HEK293 (cell line): ENCODE data around the gene WDR20.

ENCODE experiments used
- CTCF ChIA-PET: fragments of 350-600 bp; formaldehyde crosslinking; extraction: SDS; loops from one replicate; lab custom pipeline; 2021; ENCODE audit warnings: antibody characterized with exemption; lab: Yijun Ruan, JAX
- POLR2A ChIA-PET: fragments of 300-600 bp; formaldehyde crosslinking; extraction: SDS; loops from one replicate; lab custom pipeline; 2020; ENCODE audit warnings: antibody characterized with exemption, inconsistent platforms; lab: Yijun Ruan, JAX
- H3K27ac ChIP-seq: fragments of 200-500 bp; sonication (Bioruptor generic); 2 replicates; pipeline ENCODE4 v1.5.1; 2014; ENCODE audit warnings: low read depth, low read length, control low read depth, inconsistent platforms; ENCODE audit errors: extremely low read depth
- H3K36me3 ChIP-seq, 2 experiments: fragments of 200-500 bp in 1 of 2; sonication (Bioruptor generic) in 1 of 2; 1 replicate in 1 of 2; 2 replicates in 1 of 2; pipeline ENCODE4 v1.5.1; 2014 to 2017; ENCODE audit warnings: inconsistent platforms in 2 of 2, low read length in 2 of 2; ENCODE audit not compliant: control insufficient read depth in 2 of 2, insufficient read depth in 1 of 2
- H3K4me1 ChIP-seq: fragments of 200-500 bp; sonication (Bioruptor generic); 2 replicates; pipeline ENCODE4 v1.5.1; 2014; ENCODE audit warnings: mild to moderate bottlenecking, low read length, inconsistent platforms; ENCODE audit not compliant: control insufficient read depth, insufficient read depth
- H3K4me3 ChIP-seq: 2 replicates; pipeline ENCODE4 v1.5.1; 2011; ENCODE audit warnings: low read depth, mild to moderate bottlenecking, control low read depth, low read length, moderate library complexity
- H3K9me3 ChIP-seq: fragments of 200-500 bp; sonication (Bioruptor generic); 2 replicates; pipeline ENCODE4 v1.5.1; 2014; ENCODE audit warnings: low read depth, low read length, inconsistent platforms; ENCODE audit not compliant: control insufficient read depth, insufficient read depth
- KLF16 ChIP-seq: fragments of 450-650 bp; formaldehyde crosslinking; IDR thresholded peaks from 2 replicates; pipeline ENCODE4 v1.5.1; 2017; ENCODE audit warnings: missing biosample characterization, missing genetic modification characterization
- MYNN ChIP-seq: fragments of 450-650 bp; formaldehyde crosslinking; IDR thresholded peaks from 2 replicates; pipeline ENCODE4 v1.5.1; 2016; ENCODE audit warnings: missing biosample characterization, missing genetic modification characterization, borderline replicate concordance
- SCRT2 ChIP-seq: fragments of 450-650 bp; formaldehyde crosslinking; IDR thresholded peaks from 2 replicates; pipeline ENCODE4 v1.5.1; 2016; ENCODE audit warnings: missing biosample characterization, missing genetic modification characterization
- TRIM28 ChIP-seq: IDR thresholded peaks from 2 replicates; pipeline ENCODE4 v1.6.1; 2011; ENCODE audit warnings: low read length, control low read depth, borderline replicate concordance
- ZBTB1 ChIP-seq: fragments of 450-650 bp; formaldehyde crosslinking; IDR thresholded peaks from 2 replicates; pipeline ENCODE4 v1.5.1; 2016; ENCODE audit warnings: missing biosample characterization, missing genetic modification characterization
- ZBTB21 ChIP-seq: fragments of 450-650 bp; formaldehyde crosslinking; IDR thresholded peaks from 2 replicates; pipeline ENCODE4 v1.5.1; 2017; ENCODE audit warnings: missing biosample characterization, missing genetic modification characterization
- ZNF114 ChIP-seq: fragments of 450-650 bp; formaldehyde crosslinking; IDR thresholded peaks from 2 replicates; pipeline ENCODE4 v1.5.0; 2017; ENCODE audit warnings: missing biosample characterization, missing genetic modification characterization
- ZNF292 ChIP-seq: fragments of 450-650 bp; formaldehyde crosslinking; IDR thresholded peaks from 2 replicates; pipeline ENCODE4 v1.5.1; 2016; ENCODE audit warnings: low read depth, missing biosample characterization, missing genetic modification characterization, borderline replicate concordance
- ZNF366 ChIP-seq: fragments of 450-650 bp; formaldehyde crosslinking; conservative IDR thresholded peaks from 2 replicates; pipeline ENCODE4 v1.5.1; 2016; ENCODE audit warnings: missing biosample characterization, missing genetic modification characterization
- ZNF48 ChIP-seq: fragments of 450-650 bp; formaldehyde crosslinking; IDR thresholded peaks from 2 replicates; pipeline ENCODE4 v1.5.1; 2016; ENCODE audit warnings: missing biosample characterization, missing genetic modification characterization
- ZNF514 ChIP-seq: fragments of 450-650 bp; formaldehyde crosslinking; IDR thresholded peaks from 2 replicates; pipeline ENCODE4 v1.5.1; 2016; ENCODE audit warnings: missing biosample characterization, missing genetic modification characterization
- ZNF600 ChIP-seq: fragments of 450-650 bp; formaldehyde crosslinking; IDR thresholded peaks from 2 replicates; pipeline ENCODE4 v1.5.1; 2016; ENCODE audit warnings: missing biosample characterization, missing genetic modification characterization
- ZNF626 ChIP-seq: fragments of 450-650 bp; sonication (Bioruptor Pico); formaldehyde crosslinking; IDR thresholded peaks from 2 replicates; pipeline ENCODE4 v1.5.1; 2018; ENCODE audit warnings: missing biosample characterization, missing genetic modification characterization, inconsistent platforms
- ZNF785 ChIP-seq: fragments of 450-650 bp; formaldehyde crosslinking; IDR thresholded peaks from 2 replicates; pipeline ENCODE4 v1.5.1; 2016; ENCODE audit warnings: missing biosample characterization, missing genetic modification characterization
- TF ChIP-seq, protein P1 (sequence below): fragments of 450-650 bp; formaldehyde crosslinking; IDR thresholded peaks from 2 replicates; pipeline ENCODE4 v1.5.1; 2016; ENCODE audit warnings: missing biosample characterization, missing genetic modification characterization
- TF ChIP-seq, protein P2 (sequence below): fragments of 450-650 bp; formaldehyde crosslinking; IDR thresholded peaks from 2 replicates; pipeline ENCODE4 v1.5.1; 2016; ENCODE audit warnings: missing biosample characterization, missing genetic modification characterization
- TF ChIP-seq, protein P3 (sequence below): fragments of 450-650 bp; formaldehyde crosslinking; IDR thresholded peaks from 2 replicates; pipeline ENCODE4 v1.5.1; 2016; ENCODE audit warnings: missing biosample characterization, missing genetic modification characterization, borderline replicate concordance

Gene WDR20

GRCh38 chr14:102250636-102251035 lies 110.9 kb downstream of the WDR20 start:
- TF ChIP-seq ZBTB21 (tag by site-specific recombination) (no peak), ZBTB1 (no peak)
- POLR2A ChIA-PET, result interaction anchor here (0.7 kb wide), 1 partner anchor 121 kb away, joined by 3 read pairs; no protein-coding TSS in a partner anchor
- no peak overlapping the region for H3K4me3 ChIP-seq

GRCh38 chr14:102251161-102251560 lies 111.5 kb downstream of the WDR20 start:
- no peaks in the 10 kb centered on the region; the same call in 1 of the 2 replicates for H3K4me1 ChIP-seq
- ChIA-PET CTCF (interaction anchor here (0.6 to 0.7 kb wide), 2 partner anchors 479 to 1139 kb away, joined by 3 read pairs; no protein-coding TSS in a partner anchor), POLR2A (interaction anchor here (0.7 kb wide), 1 partner anchor 122 kb away, joined by 3 read pairs; no protein-coding TSS in a partner anchor)
- no peak overlapping the region for H3K4me3 ChIP-seq
- no peaks in the 10 kb centered on the region for H3K9me3 ChIP-seq
- no peak overlapping the region for H3K27ac ChIP-seq
- no peaks in the 10 kb centered on the region for H3K36me3 ChIP-seq
- TF ChIP-seq, protein P1, sequence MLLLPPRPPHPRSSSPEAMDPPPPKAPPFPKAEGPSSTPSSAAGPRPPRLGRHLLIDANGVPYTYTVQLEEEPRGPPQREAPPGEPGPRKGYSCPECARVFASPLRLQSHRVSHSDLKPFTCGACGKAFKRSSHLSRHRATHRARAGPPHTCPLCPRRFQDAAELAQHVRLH (tag by site-specific recombination), result no peak
- TF ChIP-seq SCRT2 (tag by site-specific recombination), result no peak
- TF ChIP-seq, protein P2, sequence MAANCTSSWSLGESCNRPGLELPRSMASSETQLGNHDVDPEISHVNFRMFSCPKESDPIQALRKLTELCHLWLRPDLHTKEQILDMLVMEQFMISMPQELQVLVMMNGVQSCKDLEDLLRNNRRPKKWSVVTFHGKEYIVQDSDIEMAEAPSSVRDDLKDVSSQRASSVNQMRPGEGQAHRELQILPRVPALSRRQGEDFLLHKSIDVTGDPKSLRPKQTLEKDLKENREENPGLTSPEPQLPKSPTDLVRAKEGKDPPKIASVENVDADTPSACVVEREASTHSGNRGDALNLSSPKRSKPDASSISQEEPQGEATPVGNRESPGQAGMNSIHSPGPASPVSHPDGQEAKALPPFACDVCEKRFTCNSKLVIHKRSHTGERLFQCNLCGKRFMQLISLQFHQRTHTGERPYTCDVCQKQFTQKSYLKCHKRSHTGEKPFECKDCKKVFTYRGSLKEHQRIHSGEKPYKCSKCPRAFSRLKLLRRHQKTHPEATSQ (tag by site-specific recombination), result no peak
- no peak for TF ChIP-seq KLF16 (tag by site-specific recombination)
- TF ChIP-seq ZNF514 (tag by site-specific recombination), result no peak
- TF ChIP-seq, protein P3, sequence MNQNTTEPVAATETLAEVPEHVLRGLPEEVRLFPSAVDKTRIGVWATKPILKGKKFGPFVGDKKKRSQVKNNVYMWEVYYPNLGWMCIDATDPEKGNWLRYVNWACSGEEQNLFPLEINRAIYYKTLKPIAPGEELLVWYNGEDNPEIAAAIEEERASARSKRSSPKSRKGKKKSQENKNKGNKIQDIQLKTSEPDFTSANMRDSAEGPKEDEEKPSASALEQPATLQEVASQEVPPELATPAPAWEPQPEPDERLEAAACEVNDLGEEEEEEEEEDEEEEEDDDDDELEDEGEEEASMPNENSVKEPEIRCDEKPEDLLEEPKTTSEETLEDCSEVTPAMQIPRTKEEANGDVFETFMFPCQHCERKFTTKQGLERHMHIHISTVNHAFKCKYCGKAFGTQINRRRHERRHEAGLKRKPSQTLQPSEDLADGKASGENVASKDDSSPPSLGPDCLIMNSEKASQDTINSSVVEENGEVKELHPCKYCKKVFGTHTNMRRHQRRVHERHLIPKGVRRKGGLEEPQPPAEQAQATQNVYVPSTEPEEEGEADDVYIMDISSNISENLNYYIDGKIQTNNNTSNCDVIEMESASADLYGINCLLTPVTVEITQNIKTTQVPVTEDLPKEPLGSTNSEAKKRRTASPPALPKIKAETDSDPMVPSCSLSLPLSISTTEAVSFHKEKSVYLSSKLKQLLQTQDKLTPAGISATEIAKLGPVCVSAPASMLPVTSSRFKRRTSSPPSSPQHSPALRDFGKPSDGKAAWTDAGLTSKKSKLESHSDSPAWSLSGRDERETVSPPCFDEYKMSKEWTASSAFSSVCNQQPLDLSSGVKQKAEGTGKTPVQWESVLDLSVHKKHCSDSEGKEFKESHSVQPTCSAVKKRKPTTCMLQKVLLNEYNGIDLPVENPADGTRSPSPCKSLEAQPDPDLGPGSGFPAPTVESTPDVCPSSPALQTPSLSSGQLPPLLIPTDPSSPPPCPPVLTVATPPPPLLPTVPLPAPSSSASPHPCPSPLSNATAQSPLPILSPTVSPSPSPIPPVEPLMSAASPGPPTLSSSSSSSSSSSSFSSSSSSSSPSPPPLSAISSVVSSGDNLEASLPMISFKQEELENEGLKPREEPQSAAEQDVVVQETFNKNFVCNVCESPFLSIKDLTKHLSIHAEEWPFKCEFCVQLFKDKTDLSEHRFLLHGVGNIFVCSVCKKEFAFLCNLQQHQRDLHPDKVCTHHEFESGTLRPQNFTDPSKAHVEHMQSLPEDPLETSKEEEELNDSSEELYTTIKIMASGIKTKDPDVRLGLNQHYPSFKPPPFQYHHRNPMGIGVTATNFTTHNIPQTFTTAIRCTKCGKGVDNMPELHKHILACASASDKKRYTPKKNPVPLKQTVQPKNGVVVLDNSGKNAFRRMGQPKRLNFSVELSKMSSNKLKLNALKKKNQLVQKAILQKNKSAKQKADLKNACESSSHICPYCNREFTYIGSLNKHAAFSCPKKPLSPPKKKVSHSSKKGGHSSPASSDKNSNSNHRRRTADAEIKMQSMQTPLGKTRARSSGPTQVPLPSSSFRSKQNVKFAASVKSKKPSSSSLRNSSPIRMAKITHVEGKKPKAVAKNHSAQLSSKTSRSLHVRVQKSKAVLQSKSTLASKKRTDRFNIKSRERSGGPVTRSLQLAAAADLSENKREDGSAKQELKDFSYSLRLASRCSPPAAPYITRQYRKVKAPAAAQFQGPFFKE, result no peak
- TF ChIP-seq ZNF600 (tag by site-specific recombination), result no peak
- TF ChIP-seq TRIM28, result no peak
- TF ChIP-seq ZNF785, result no peak
- TF ChIP-seq ZNF48 (tag by site-specific recombination), result no peak
- TF ChIP-seq MYNN (tag by site-specific recombination), result no peak
- TF ChIP-seq ZNF114 (tag by site-specific recombination), result no peak
- TF ChIP-seq ZNF626 (tag by site-specific recombination), result no peak
- no peak for TF ChIP-seq ZNF292 (tag by site-specific recombination)
- TF ChIP-seq ZNF366 (tag by site-specific recombination), result no peak

More at GRCh38 chr14:102250636-102251035, 110.9 kb downstream of the WDR20 start:
- H3K9me3 ChIP-seq, result no peaks in the 10 kb centered on the region
- H3K27ac ChIP-seq, result no peak overlapping the region
- no peaks in the 10 kb centered on the region for H3K36me3 ChIP-seq
- no peaks in the 10 kb centered on the region; the same call in 1 of the 2 replicates for H3K4me1 ChIP-seq
- CTCF ChIA-PET, result interaction anchor here (0.6 kb wide), 1 partner anchor 479 kb away, joined by 3 read pairs; no protein-coding TSS in a partner anchor
